Measurements from ENCODE around the gene SDK1. TPM values are rescaled to one million over a fixed set of nuclear protein-coding genes. Genes with fewer than 3 reads are reported as not detected.

The SDK1 gene
- total RNA-seq, 2 donors from 2014 or later = 4.8 to 13.2 TPM

- intact Hi-C loops (cut with DNase I) = no loop called here
- H3K36me3 ChIP-seq = no peaks in the 10 kb centered on the region
- TF ChIP-seq POLR2AphosphoS5 (IDR thresholded peaks at IDR 0.05) (no peak), CTCF (IDR thresholded peaks at IDR 0.05) (no peak), POLR2A (IDR thresholded peaks at IDR 0.05) (no peak)
- WGBS = 76% methylated on average over 1 of the region's 1 CpG
- no peak overlapping the region for H3K4me3 ChIP-seq
- H3K27ac ChIP-seq = no peak overlapping the region
- H3K27me3 ChIP-seq (replicated peaks; ENCODE audit: insufficient read depth) = no peaks in the 10 kb centered on the region
- no peak for DNase-seq (ENCODE audit: low spot score)
- no peaks in the 10 kb centered on the region for H3K9me3 ChIP-seq
- no peaks in the 10 kb centered on the region for H3K4me1 ChIP-seq (replicated peaks)
Measured at GRCh38 chr7:3367261-3367660, 66.2 kb downstream of the SDK1 start.

- whole genome bisulfite sequencing = 72% methylated on average over 9 of the region's 9 CpGs
- H3K27ac ChIP-seq = peak overlapping the region in 1 of 2 donors; percentile 39
- peak; percentile 57 for TF ChIP-seq POLR2AphosphoS5 (IDR thresholded peaks at IDR 0.05)
- no peak for TF ChIP-seq POLR2A (IDR thresholded peaks at IDR 0.05)
- TF ChIP-seq CTCF (IDR thresholded peaks at IDR 0.05) = peak in 1 of 4 experiments; percentile 17
- no peaks in the 10 kb centered on the region for H3K4me1 ChIP-seq (replicated peaks)
- H3K4me3 ChIP-seq = no peak overlapping the region
- H3K9me3 ChIP-seq = no peaks in the 10 kb centered on the region
- no peaks in the 10 kb centered on the region for H3K36me3 ChIP-seq
- DNase-seq (ENCODE audit: low spot score) = no peak
- no peaks in the 10 kb centered on the region for H3K27me3 ChIP-seq (replicated peaks; ENCODE audit: insufficient read depth)
- intact Hi-C loops (cut with DNase I) = loop anchor here (5.0 kb wide), 1 partner anchor 68 kb away; the partner anchor contains the start of gene SDK1
Measured at GRCh38 chr7:3370068-3370830, 69.2 kb downstream of the SDK1 start.

GRCh38 chr7:3370921-3371320 is 69.9 kb downstream of the SDK1 start:
- Histone ChIP-seq H3K9me3 (no peaks in the 10 kb centered on the region), H3K36me3 (no peaks in the 10 kb centered on the region), H3K4me1 (replicated peaks) (no peaks in the 10 kb centered on the region), H3K4me3 (no peak overlapping the region), H3K27me3 (replicated peaks; ENCODE audit: insufficient read depth) (no peaks in the 10 kb centered on the region), H3K27ac (no peak overlapping the region)
- intact Hi-C loops (cut with DNase I) = loop anchor here (5.0 kb wide), 1 partner anchor 69 kb away; the partner anchor contains the start of gene SDK1
- WGBS = 93% methylated on average over 7 of the region's 7 CpGs
- no peak for DNase-seq (ENCODE audit: low spot score)
- TF ChIP-seq POLR2AphosphoS5 (IDR thresholded peaks at IDR 0.05) (no peak), POLR2A (IDR thresholded peaks at IDR 0.05) (no peak), CTCF (IDR thresholded peaks at IDR 0.05) (no peak)

- H3K9me3 ChIP-seq = no peaks in the 10 kb centered on the region
- no peak overlapping the region for H3K4me3 ChIP-seq
- no peaks in the 10 kb centered on the region for H3K27me3 ChIP-seq (replicated peaks; ENCODE audit: insufficient read depth)
- TF ChIP-seq POLR2A (IDR thresholded peaks at IDR 0.05) (no peak), POLR2AphosphoS5 (IDR thresholded peaks at IDR 0.05) (no peak), CTCF (IDR thresholded peaks at IDR 0.05) (no peak)
- intact Hi-C loops (cut with DNase I) = loop anchor here (5.0 kb wide), 1 partner anchor 69 kb away; the partner anchor contains the start of gene SDK1
- WGBS = 40% methylated on average over 4 of the region's 4 CpGs
- no peak for DNase-seq (ENCODE audit: low spot score)
- H3K36me3 ChIP-seq = no peaks in the 10 kb centered on the region
- no peak overlapping the region for H3K27ac ChIP-seq
- no peaks in the 10 kb centered on the region for H3K4me1 ChIP-seq (replicated peaks)
Measured at GRCh38 chr7:3371601-3372000, 70.5 kb downstream of the SDK1 start.

- no peak for TF ChIP-seq CTCF (IDR thresholded peaks at IDR 0.05)
- TF ChIP-seq POLR2AphosphoS5 (IDR thresholded peaks at IDR 0.05) = no peak
- no peak for TF ChIP-seq POLR2A (IDR thresholded peaks at IDR 0.05)
- H3K36me3 ChIP-seq = no peaks in the 10 kb centered on the region
- H3K4me1 ChIP-seq (replicated peaks) = no peaks in the 10 kb centered on the region
- WGBS = 92% methylated on average over 2 of the region's 2 CpGs
- no peak for DNase-seq (ENCODE audit: low spot score)
- no peak overlapping the region for H3K27ac ChIP-seq
- H3K27me3 ChIP-seq (replicated peaks; ENCODE audit: insufficient read depth) = no peaks in the 10 kb centered on the region
- H3K9me3 ChIP-seq = no peaks in the 10 kb centered on the region
- no peak overlapping the region for H3K4me3 ChIP-seq
- intact Hi-C loops (cut with DNase I) = loop anchor here (5.0 kb wide), 1 partner anchor 72 kb away; the partner anchor contains the start of gene SDK1
Measured at GRCh38 chr7:3374239-3374638, 73.2 kb downstream of the SDK1 start.
